Measurements from ENCODE around the gene GARIN5B.
"Not testable (repeated sequence)": the region's sequence is repeated elsewhere in the genome, so short reads cannot be mapped to it uniquely, and the experiment has no call there.

Gene GARIN5B

DNA sequence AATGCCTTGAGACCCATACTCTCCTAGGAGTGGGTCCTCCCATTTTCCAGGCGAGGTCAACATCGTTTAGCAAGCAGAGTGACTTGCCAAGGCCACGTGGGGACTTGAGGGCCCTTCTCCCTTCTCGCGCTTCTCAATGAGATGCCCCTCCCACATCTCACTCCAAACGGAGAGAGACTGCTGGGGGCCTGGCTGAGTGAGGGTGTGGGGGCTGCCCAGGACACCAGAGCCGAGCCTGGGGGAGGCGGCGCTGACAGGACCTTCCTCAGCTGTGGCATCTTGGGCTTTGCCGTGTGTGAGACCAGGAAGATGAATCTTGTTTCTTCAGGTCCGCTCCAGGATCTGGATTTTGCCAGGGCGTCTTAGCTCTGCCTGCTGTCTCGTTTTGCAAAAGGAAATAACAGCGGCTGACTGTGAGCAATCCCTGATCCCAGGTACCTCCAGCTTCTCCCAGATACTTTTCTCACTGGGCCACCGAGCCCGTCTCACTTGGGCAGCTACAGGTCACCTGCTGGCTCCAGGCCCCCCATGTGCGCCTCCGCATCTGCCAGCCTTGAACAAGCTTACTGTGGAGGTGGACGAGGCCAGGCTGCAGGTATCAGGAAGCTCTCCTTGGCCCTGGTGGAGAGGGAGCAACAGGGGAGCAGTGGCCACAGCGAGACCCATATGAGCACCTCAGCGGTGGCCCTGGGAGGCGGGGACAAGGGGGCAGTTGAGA, 14.6 kb downstream of the GARIN5B start:
- no peak for DNase-seq (ENCODE audit: low spot score)

DNA sequence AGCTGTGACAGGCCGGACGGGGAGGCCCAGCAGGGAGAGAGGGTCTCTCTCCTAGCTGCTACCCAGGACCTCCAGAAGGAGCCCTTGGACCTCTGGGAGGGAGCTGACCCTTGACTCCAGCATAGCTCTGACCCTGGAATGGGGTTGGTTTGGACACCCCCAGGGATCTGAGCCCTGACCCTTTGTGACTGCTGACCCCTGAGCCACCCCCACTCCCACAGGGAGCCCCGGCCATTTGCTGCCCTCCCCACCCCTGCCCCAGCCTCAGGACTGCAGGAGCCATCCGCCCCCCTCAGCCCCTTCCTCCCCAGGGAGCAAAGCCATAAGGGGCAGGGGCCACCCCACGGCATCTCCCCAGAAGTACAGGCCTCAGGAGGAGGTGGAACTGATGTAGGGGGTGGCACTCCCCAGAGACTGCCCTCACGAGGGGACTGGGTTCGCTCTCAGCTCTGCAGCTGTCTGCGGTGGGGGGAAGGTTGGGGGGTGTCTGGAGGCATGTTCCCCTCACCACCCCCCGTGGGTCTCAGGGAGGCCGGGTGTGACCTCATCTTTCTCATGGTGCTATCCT, 15.5 kb downstream of the GARIN5B start:
- no peak for DNase-seq (ENCODE audit: low spot score)

DNA sequence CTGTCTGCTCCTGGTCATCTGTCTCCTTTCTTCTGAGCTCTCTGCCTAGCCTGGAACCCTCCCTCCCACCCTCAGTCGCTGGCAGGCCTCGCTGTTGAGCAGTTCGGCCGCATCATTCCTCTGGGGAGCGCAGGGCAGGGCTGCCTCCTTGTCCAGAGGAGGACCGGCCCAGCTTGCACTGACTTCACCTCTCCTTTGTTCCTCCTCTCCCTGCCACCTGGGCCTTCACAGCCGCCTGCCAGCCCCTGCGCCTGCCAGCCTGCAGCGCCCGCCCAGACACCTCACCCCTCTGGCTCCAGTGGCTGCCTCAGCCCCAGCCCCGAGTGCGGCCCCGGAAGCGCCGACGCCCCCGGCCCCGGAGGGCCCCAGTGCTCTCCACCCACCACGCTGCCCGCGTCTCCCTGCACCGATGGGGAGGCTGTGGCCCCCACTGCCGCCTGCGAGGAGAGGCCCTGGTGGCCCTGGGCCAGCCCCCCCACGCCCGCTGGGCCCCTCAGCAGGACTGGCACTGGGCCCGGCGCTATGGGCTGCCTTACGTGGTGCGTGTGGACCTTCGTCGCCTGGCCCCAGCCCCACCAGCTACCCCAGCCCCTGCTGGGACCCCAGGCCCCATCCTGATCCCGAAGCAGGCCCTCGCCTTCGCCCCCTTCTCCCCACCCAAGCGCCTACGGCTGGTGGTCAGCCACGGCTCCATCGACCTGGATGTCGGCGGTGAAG, 16.2 kb downstream of the GARIN5B start:
- DNase-seq (ENCODE audit: low spot score), result no peak

DNA sequence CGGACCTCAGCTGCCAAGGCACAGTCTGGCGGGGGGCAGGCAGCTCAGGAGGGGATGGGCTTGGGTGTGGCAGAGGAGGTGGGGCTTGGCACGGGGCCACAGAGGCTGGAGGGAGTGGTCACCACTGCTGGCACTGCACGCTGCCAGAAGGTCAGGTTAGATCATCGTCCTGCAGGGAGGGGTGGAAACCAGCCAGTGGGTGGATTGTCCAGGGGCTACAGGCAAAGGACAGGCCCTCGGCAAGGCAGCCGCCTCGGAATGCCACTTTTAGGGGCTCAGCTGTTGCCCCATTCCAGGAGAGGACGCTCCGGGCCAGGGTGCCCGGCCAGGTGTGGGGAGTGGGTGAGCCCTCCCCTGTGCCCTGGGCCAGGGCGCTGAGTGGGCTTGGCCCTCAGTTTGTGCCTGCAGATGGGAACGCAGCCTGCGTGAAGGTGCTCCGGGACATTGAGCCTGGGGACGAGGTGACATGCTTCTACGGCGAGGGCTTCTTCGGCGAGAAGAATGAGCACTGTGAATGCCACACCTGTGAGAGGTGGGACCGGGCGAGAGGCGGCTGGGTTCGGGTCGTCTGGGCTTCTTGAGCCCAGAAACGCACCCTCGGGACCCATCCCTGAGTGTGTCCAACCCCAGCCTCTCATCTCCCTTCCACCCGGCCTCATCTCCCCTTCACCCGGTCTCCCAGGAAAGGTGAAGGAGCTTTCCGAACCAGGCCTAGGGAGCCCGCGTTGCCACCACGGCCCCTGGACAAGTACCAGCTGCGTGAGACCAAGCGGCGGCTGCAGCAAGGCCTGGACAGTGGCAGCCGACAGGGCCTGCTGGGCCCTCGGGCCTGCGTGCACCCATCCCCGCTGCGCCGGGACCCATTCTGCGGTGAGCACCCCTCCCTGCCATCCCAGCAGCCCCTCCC, 17.0 kb downstream of the GARIN5B start:
- peak; percentile 82 for DNase-seq (ENCODE audit: low spot score)

DNA sequence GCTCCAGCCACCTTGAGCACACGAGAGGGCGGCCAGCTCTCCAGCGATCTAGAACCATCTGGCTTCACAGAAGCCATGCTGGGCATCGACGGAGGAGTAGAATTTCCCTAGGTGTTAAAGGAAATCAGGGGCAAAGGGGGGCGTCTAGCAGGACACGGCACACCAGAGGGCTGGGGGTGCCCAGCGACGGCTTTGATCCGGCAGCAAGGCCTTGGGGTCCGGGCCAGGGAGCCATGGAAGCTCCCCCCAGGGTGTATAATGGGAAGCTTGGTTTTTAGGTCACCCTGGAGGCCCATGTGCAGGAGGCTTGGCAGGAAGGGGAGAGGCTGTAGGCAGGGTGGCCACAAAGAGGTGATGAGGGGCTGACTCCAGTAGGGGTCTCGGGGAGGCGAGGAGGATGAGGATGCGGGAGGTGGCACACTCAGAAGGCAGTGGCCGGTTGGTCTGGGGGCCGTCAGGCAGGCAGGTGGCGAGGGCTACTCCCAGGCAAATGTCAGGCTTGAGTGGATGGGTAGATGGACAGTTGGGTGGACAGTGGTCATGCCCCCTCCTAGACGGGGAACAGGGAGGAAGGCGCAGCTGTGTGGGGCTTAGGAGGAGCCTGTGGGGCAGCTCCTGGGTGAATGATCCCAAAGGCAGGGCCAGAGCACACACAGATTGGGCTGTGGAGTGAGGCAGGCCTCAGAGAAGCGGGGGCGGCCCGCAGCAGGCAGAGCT, 17.8 kb downstream of the GARIN5B start:
- no peak for DNase-seq (ENCODE audit: low spot score)

DNA sequence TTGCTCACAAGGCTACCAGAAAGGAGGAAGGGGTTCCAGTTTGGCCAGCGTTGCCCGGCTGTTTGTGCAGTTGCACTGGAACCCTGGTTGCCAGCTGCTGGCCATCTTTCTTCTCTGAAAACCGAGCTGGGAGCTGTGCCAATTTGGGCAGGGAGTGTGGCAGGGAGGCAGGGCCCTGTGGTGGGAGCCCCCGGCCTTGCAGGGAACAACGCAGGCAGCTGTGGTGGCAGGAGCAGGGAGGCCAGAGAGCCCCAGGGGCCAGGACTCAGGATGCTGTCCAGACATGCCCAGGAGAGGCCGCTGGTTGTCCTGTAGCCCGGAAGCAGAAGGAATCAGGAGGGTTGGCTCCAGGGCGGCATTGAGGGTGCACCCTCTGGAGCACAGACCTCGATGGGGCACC, 18.6 kb downstream of the GARIN5B start:
- no peak for DNase-seq (ENCODE audit: low spot score)

DNA sequence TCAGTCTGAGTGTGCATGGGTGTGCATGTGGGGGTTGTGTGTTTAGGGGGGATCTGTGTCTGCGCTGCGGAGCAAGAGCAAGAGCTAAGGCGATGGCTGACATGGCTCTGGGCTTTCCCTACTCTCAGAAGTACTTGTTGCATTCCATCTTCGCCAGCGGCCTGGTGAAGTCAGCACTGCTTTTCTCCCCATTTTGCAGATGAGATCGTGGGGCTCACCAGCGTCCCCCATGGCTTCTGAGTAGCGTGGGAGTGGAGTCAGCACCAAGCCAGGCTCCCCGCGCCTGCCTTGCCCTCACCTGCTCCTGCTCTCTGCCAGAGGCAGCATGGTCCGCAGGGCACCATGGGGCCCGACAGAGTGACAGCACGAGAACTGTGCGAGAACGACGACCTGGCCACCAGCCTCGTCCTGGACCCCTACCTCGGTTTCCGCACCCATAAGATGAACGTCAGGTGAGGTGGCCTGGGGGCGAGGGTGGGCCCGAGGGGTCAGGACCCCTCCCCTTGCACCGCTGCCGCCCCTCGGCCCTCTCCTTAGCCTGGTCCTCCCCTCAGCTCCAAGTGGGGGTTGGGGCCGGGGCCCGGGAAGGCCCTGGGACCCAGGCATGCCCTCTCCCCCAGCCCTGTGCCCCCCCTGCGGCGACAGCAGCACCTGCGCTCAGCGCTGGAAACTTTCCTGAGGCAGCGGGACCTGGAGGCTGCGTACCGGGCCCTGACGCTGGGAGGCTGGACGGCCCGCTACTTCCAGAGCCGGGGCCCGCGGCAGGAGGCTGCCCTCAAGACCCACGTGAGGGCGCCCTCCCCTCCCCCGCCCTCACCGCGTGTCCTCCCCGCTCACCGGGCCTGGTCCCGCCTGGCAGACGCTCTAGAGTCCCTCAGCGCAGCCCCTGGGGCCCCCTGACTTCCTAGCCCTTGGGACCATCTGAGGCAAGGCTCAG, 21.2 kb downstream of the GARIN5B start:
- DNase-seq (ENCODE audit: low spot score), result no peak

DNA sequence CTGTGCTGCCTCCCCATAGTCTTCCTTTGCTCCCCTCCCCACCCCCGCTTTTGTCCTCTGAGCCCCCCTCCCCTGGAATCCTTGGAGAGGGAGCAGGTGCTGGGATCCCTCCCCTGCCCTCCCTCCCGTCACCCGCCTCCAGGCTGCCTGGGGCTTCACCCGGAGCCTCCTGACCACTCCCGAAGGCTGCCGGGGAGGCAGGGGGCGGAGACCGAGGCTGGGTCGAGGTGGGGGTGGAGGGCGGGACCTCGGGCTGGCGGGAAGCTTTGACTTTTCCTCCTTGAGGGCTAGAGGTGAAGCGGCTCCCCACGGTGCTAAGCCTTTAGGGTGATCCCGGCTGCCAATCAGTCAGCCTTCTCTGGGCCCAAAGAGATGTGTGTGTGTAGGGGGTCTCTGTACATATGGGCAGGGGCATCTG, 21.9 kb downstream of the GARIN5B start:
- peak; percentile 77 for DNase-seq (ENCODE audit: low spot score)

DNA sequence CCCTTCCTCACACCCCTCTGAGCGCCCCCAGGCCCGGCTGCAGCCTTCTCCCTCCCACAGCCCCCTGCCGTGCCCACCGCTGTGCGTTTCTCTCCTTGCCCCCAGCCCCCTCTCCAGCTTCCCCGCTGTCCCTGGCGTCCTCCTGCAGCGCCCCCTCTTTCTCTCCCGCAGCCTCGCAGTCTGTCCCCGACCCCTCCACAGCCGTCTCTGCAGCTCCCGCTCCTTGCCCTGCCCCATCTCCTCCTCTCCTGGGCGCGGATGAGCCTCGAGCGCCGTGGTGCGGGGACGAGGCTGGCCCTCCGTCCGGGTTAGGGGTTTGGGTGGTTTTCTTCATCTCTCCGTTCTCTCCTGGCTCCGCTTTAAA, 22.3 kb downstream of the GARIN5B start:
- no peak for DNase-seq (ENCODE audit: low spot score)

DNA sequence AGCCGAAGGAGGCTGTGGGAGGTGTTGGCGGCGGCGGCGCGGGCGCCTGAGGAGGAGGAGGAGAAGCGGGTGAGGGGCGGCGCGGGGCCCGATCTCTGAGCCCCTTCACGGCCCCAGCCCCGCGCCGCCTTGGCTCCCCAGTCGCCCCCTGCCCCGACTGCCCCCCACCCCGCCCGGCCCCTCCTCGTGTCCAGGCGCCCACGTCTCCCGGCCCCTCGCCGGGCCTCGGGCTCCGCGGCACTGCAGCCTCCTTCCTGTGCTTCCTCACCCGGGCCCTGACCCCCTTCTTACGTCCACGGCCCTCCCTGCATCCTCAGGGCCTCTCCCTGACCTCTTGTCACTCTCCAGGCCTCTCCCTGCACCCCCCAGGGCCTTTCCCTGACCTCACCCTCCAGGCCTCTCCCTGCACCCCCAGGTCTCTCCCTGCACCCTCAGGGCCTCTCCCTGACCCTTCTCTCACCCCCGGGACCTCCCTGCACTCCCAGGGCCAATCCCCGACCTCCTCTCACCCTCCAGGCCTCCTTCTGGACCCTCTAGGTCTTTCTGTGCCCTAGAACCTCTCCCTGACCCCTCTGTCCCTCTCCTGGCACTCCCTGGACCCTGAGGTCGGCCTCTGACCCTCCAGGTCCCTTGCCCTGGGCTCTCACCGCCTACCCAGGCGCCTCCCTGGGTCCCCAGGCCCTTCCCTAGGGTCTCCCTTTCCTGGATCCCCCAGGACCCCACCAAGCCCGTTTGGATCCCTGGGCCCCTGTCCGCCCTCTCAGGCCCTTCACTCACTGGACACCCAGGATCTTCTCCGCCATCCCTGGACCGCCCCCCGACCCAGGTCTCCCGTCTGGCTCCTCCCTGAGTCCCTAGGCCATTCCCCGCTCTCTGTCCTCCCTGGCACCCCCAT, 22.9 kb downstream of the GARIN5B start:
- no peak for DNase-seq (ENCODE audit: low spot score)

DNA sequence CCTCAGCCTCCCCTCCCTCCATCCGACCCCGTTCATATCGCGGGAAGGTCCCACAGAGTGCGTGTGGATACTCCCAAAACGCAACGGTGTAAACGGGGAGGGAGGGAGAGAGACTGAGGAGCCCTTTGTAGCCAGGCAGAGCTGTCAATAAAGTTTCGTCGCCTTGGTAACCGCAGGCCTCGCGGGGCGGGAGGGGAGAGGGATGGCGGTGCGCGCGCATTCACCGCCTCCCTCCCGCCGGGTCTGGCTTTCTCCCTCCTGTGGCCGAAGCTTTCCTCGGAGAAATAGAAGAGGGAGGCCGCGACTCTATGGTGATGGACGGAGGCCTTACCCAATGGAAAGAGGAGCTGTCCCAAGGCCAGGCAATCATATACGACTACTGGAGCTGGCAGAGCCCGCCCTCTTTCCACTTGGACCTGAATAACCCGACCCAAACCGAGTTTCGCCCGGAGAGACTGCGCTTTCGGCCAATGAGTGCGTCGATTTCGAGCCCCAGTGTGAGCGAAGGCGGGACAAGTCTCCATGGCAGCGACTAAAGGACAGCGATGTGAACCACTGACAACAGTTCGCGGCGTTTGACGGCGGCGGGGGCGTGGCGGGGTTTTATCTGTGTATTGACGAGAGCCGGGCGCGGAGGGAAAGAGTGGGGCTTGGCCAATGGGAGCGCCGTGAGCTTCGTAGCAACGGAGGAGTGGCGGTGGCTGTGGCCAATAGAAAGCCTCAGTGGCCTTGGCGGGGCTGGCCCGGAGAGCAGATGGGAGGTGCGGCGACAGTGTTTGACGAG, 23.8 kb downstream of the GARIN5B start, which contains the start of gene KMT5C:
TSS of gene KMT5C (plus strand) at position 772 of the 784 bp plus-strand sequence. CDS start 2,061 bp downstream, outside the sequence.
- peak; percentile 100 for DNase-seq (ENCODE audit: low spot score)

DNA sequence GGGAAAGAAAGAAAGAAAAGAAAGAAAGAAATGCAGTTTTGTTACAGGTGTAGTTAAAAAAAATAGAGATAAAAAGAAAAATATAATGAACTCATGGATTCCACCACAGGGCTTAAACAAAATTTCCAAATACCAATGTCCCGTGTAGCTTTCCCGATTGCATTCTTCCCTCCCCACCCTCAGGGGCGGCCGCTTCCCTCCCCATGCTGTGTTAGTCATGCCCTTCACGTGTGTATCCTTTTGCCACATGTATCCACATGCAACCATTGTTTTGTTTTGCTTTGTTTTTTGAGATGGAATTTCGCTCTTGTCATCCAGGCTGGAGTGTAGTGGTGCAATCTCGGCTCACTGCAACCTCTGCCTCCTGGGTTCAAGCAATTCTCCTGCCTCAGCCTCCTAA, 27.0 kb downstream of the GARIN5B start:
- DNase-seq (ENCODE audit: low spot score), result no peak

DNA sequence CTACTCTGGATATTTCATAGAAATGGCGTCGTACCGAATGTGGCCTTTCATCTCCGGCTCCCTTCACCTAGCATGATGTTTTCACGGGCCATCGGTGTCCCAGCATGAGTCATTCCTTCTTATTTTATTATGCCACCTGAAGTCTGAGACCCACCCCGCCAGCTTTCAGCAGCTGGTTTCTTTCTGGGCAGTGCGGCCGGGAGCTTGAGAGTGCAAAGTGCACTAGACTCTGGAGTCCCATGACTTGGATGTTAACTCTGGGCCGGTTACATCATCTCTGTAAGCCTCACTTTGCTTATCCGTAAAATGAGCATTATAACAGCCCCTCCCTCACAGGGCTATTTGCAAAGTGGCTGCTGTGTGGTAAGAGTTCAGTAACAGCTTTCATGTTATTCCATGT, 29.2 kb downstream of the GARIN5B start:
- peak; percentile 98 for DNase-seq (ENCODE audit: low spot score)

DNA sequence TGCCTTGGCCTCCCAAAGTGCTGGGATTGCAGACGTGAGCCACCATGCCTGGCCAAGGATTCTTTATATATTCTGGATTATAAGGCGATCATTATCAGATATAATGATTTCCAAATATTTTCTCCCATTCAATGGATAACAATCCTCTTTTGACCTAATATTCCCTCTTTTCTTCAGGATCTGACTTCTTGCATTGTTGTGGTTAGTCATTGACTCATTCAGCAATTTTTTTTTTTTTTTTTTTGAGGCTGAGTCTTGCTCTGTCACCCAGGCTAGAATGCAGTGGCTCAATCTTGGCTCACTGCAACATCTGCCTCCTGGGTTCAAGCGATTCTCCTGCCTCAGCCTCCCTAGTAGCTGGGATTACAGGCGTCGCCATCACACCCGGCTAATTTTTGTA, 33.3 kb downstream of the GARIN5B start:
- DNase-seq (ENCODE audit: low spot score), result not testable (repeated sequence)

DNA sequence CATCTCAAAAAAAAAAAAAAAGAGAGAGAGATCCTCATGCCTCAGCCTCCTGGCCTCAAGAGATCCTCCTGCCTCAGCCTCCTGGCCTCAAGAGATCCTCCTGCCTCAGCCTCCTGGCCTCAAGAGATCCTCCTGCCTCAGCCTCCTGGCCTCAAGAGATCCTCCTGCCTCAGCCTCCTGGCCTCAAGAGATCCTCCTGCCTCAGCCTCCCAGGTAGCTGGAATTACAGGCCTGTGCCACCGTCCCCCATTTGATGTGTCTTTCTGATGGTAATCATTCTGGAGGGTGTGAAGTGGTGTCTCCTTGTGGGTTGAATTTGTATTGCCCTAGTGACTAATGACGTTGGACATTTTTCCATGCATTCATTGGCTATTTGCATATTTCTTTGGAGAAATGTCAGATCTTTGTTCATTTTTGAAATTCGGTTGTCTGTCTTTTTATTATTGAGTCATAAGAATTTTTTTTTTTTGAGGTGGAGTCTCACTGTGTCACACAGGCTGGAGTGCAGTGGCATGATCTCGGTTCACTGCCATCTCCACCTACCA, 34.2 kb downstream of the GARIN5B start:
- not testable (repeated sequence) for DNase-seq (ENCODE audit: low spot score)

DNA sequence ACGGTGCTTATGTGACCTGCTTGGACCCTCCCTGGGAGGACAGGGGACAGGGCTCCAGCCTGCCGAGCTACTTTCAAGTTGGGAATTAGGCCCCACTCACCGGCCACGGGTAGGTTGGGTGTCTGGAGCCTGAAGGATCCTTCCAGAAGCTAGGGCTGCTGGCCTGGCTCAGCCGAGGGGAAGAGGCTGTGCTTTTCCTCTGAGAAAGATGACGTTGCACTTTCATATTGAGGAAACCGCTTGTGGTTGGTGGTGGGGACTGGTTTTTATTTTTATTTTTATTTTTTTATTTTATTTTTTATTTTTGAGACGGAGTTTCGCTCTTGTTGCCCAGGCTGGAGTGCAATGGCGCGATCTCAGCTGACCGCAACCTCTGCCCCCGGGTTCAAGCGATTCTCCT, 37.9 kb downstream of the GARIN5B start, which contains the start of gene TMEM150B:
TSS of gene TMEM150B (minus strand) at position 170 of the 400 bp plus-strand sequence. CDS start 4,305 bp downstream, outside the sequence.
- DNase-seq (ENCODE audit: low spot score), result no peak

DNA sequence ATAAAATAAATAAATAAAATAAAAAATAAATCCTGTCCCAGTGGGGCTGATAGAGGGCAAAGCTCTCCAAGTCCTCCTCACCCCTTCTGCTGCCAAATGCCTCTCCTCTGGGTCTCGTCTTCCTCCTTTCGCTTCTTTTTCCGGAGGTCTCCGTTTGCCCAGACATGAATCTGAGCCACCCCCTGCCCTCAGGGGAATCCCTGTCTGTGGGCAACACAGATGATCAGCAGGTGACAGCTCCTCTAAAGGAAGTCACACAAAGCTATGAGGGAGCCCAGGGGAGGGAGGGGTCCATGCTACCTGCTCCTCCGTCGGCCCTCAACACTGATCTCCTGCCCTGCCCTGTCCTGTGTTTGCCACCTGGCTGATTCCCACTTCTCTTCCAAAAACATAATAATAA, 38.4 kb downstream of the GARIN5B start:
- no peak for DNase-seq (ENCODE audit: low spot score)
